Fibroblast of gingiva (primary cell): ENCODE data around the gene NPEPPS.

Experiments
- DNase-seq: peaks from one replicate; pipeline ENCODE4 v3.0.0-alpha.2; 2011; ENCODE audit warnings: low read depth

NPEPPS gene

GRCh38 chr17:47630614-47631013 lies 99.7 kb downstream of the NPEPPS start:
- DNase-seq = no peak

GRCh38 chr17:47632991-47633390 lies 102.1 kb downstream of the NPEPPS start:
- DNase-seq = no peak

- peak; percentile 22 for DNase-seq
Observed at GRCh38 chr17:47633996-47634395, 103.1 kb downstream of the NPEPPS start.

- DNase-seq = no peak
Observed at GRCh38 chr17:47634870-47635269, 104.0 kb downstream of the NPEPPS start.

GRCh38 chr17:47635734-47636133 lies 104.8 kb downstream of the NPEPPS start:
- DNase-seq = no peak

GRCh38 chr17:47636273-47637030 lies 105.5 kb downstream of the NPEPPS start:
- DNase-seq = peak; percentile 24

- no peak for DNase-seq
Observed at GRCh38 chr17:47638903-47639302, 108.0 kb downstream of the NPEPPS start.

GRCh38 chr17:47640076-47640475 lies 109.2 kb downstream of the NPEPPS start:
- no peak for DNase-seq

- no peak for DNase-seq
Observed at GRCh38 chr17:47641202-47641601, 110.3 kb downstream of the NPEPPS start.

GRCh38 chr17:47643116-47643515 lies 112.2 kb downstream of the NPEPPS start:
- DNase-seq = no peak

GRCh38 chr17:47644324-47644723 lies 113.4 kb downstream of the NPEPPS start:
- DNase-seq = no peak

GRCh38 chr17:47649153-47649971 lies 118.5 kb downstream of the NPEPPS start, which contains the start of gene KPNB1:
TSS of gene KPNB1 (plus strand) at chr17:47649919. CDS start at chr17:47650245, 326 bp downstream.
- DNase-seq = peak; percentile 100

- no peak for DNase-seq
Observed at GRCh38 chr17:47649972-47650524, 119.1 kb downstream of the NPEPPS start.

- DNase-seq = peak; percentile 98
Observed at GRCh38 chr17:47650525-47651522, 119.9 kb downstream of the NPEPPS start.

- DNase-seq = no peak
Observed at GRCh38 chr17:47651704-47652103, 120.8 kb downstream of the NPEPPS start.

GRCh38 chr17:47652570-47652969 lies 121.7 kb downstream of the NPEPPS start:
- DNase-seq = no peak

GRCh38 chr17:47653442-47653841 lies 122.5 kb downstream of the NPEPPS start:
- DNase-seq = no peak

- DNase-seq = no peak
Observed at GRCh38 chr17:47654991-47655390, 124.1 kb downstream of the NPEPPS start.

- DNase-seq = no peak
Observed at GRCh38 chr17:47660064-47660492, 129.2 kb downstream of the NPEPPS start.

- DNase-seq = peak; percentile 62
Observed at GRCh38 chr17:47663912-47664623, 133.2 kb downstream of the NPEPPS start.

- DNase-seq = no peak
Observed at GRCh38 chr17:47664624-47664941, 133.7 kb downstream of the NPEPPS start.
